PC-9 (cell line): Measurements from ENCODE around the gene OR4S2. TPM values are rescaled to one million over a fixed set of nuclear protein-coding genes. Genes with fewer than 3 reads are reported as not detected.

ENCODE experiments used
- BruUV-seq: library from RNA; stranded (reverse); fragments of 400-500 nt; replicated peaks from 2 replicates; lab custom pipeline; 2021; lab: Mats Ljungman, UMichigan
- CTCF ChIA-PET: fragments of 300-600 bp; sonication (Branson Sonifier 250); formaldehyde crosslinking; loops from one replicate; lab custom pipeline; 2022; ENCODE audit warnings: antibody characterized with exemption; lab: Charles Lee
- POLR2A ChIA-PET: fragments of 300-600 bp; sonication (Branson Sonifier 250); formaldehyde crosslinking; loops from one replicate; lab custom pipeline; 2022; ENCODE audit warnings: antibody characterized with exemption; ENCODE audit not compliant: unreplicated experiment; lab: Charles Lee
- DNase-seq, 2 experiments: peaks; one replicate each; pipeline versions ENCODE4 v3.0.0 to v3.0.0-alpha.2; 2015 to 2022; ENCODE audit warnings: mixed read lengths in 1 of 2
- H2AFZ ChIP-seq: fragments of 200-600 bp; sonication (generic); 2 replicates; pipeline ENCODE4 v1.8.1; 2017; ENCODE audit warnings: antibody characterized with exemption
- H3F3A ChIP-seq: fragments of 200-600 bp; sonication (generic); 2 replicates; pipeline ENCODE4 v1.8.1; 2017; ENCODE audit warnings: antibody characterized with exemption, mild to moderate bottlenecking, low read depth; ENCODE audit not compliant: insufficient read depth
- H3K27ac ChIP-seq: fragments of 200-600 bp; sonication (generic); 2 replicates; pipeline ENCODE4 v1.6.1; 2016; ENCODE audit warnings: mixed run types
- H3K27me3 ChIP-seq: fragments of 200-600 bp; sonication (generic); 2 replicates; pipeline ENCODE4 v1.6.1; 2016; ENCODE audit warnings: low read depth, mixed run types; ENCODE audit not compliant: insufficient read depth
- H3K36me3 ChIP-seq: fragments of 200-600 bp; sonication (generic); 2 replicates; pipeline ENCODE4 v1.6.1; 2016; ENCODE audit warnings: low read depth, mixed run types
- H3K4me1 ChIP-seq: fragments of 200-600 bp; sonication (generic); replicated peaks from 2 replicates; pipeline ENCODE4 v1.6.1; 2016; ENCODE audit warnings: mixed run types; ENCODE audit not compliant: insufficient read depth
- H3K4me2 ChIP-seq: fragments of 200-600 bp; sonication (generic); 2 replicates; pipeline ENCODE4 v1.6.1; 2017; ENCODE audit warnings: mixed run types
- H3K4me3 ChIP-seq: fragments of 200-600 bp; sonication (generic); 2 replicates; pipeline ENCODE4 v1.6.1; 2016; ENCODE audit warnings: mixed run types
- H3K79me2 ChIP-seq: fragments of 200-600 bp; sonication (generic); 2 replicates; pipeline ENCODE4 v1.6.1; 2017; ENCODE audit warnings: low read depth, mixed run types
- H3K9me2 ChIP-seq: fragments of 200-600 bp; sonication (generic); 2 replicates; pipeline ENCODE4 v1.8.1; 2017; ENCODE audit warnings: mild to moderate bottlenecking; ENCODE audit not compliant: insufficient read depth
- H3K9me3 ChIP-seq: fragments of 200-600 bp; sonication (generic); 2 replicates; pipeline ENCODE4 v1.8.1; 2016; ENCODE audit warnings: low read depth; ENCODE audit not compliant: insufficient read depth
- H4K20me1 ChIP-seq: fragments of 200-600 bp; sonication (generic); 2 replicates; pipeline ENCODE4 v1.8.1; 2017; ENCODE audit not compliant: insufficient read depth
- EZH2 ChIP-seq: fragments of 200-600 bp; sonication (generic); IDR thresholded peaks from 2 replicates; pipeline ENCODE4 v1.8.0; 2017; ENCODE audit warnings: antibody characterized with exemption, low read depth
- intact Hi-C: fragments of 100-400 bp; cut with micrococcal nuclease; formaldehyde crosslinking; loops from one replicate; pipeline ENCODE4 v1.10.0; 2022; ENCODE audit not compliant: unreplicated experiment
- total RNA-seq: library from RNA; stranded (reverse); gene quantifications from 2 replicates; pipeline ENCODE4 v1.2.3, GENCODE V29; 2021
- TF ChIP-seq, protein P1 (sequence below): fragments of 200-600 bp; sonication (generic); conservative IDR thresholded peaks from 2 replicates; pipeline ENCODE4 v1.6.1; 2017; ENCODE audit warnings: mixed run types, antibody characterized with exemption, mild to moderate bottlenecking, moderate library complexity

OR4S2 gene
- total RNA-seq, 1 experiment from 2014 or later = not detected

DNA sequence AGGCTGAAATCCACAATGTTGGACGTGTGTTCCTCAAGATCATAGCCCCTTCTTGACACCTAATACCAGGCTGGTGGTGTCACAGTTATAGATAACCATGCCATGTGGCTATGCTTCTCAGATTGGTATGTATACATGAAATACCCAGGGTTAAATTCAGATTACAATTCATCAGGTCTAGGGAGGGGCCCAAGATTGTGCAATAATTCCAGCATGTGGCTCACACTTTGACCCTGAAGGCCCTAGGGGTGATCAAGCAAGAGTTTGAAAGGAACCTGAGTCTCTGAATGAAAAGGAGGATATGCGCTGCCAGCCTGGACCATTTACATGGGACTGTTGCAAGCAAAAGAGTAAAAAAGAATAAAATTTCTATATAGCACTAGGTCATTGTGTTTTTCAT, 21.2 kb downstream of the OR4S2 start:
- no peaks in the 10 kb centered on the region for H3K36me3 ChIP-seq
- ChIA-PET POLR2A (no interaction called here), CTCF (no interaction called here)
- H3F3A ChIP-seq = no peaks in the 10 kb centered on the region
- H3K79me2 ChIP-seq = no peaks in the 10 kb centered on the region
- TF ChIP-seq EZH2 = no peak
- TF ChIP-seq, protein P1, sequence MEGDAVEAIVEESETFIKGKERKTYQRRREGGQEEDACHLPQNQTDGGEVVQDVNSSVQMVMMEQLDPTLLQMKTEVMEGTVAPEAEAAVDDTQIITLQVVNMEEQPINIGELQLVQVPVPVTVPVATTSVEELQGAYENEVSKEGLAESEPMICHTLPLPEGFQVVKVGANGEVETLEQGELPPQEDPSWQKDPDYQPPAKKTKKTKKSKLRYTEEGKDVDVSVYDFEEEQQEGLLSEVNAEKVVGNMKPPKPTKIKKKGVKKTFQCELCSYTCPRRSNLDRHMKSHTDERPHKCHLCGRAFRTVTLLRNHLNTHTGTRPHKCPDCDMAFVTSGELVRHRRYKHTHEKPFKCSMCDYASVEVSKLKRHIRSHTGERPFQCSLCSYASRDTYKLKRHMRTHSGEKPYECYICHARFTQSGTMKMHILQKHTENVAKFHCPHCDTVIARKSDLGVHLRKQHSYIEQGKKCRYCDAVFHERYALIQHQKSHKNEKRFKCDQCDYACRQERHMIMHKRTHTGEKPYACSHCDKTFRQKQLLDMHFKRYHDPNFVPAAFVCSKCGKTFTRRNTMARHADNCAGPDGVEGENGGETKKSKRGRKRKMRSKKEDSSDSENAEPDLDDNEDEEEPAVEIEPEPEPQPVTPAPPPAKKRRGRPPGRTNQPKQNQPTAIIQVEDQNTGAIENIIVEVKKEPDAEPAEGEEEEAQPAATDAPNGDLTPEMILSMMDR = no peak
- H2AFZ ChIP-seq = no peak overlapping the region
- H3K4me3 ChIP-seq = no peak overlapping the region
- H3K27me3 ChIP-seq = no peaks in the 10 kb centered on the region
- intact Hi-C loops = no loop called here
- H3K9me2 ChIP-seq = no peaks in the 10 kb centered on the region
- DNase-seq = no peak
- no peak overlapping the region for H3K27ac ChIP-seq
- no TSS peak for BruUV-seq
- no peaks in the 10 kb centered on the region for H4K20me1 ChIP-seq
- no peaks in the 10 kb centered on the region for H3K4me1 ChIP-seq
- H3K4me2 ChIP-seq = no peak overlapping the region
- H3K9me3 ChIP-seq = no peaks in the 10 kb centered on the region

DNA sequence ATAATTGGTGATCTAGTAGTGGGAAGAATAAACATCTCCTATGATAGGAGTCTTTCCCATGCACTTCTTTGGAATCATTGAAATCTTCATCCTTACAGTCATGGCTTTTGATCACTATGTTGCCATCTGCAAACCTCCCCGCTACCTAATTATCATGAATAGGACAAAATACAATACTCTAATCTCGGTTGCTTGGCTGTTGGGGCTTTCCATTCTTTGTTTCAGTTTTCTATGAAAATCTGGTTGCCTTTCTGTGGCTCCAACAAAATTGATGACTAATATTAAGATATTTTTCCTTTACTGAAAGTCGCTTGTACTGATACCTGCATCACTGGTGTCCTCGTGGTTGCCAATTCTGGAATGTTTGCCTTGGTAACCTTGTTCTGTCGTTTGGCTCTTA, 25.7 kb downstream of the OR4S2 start:
- DNase-seq = no peak
- no peak for TF ChIP-seq EZH2
- TF ChIP-seq, protein P1 = no peak
- intact Hi-C loops = no loop called here
- no peaks in the 10 kb centered on the region for H3K9me2 ChIP-seq
- no peaks in the 10 kb centered on the region for H3K9me3 ChIP-seq
- H3K4me2 ChIP-seq = no peak overlapping the region
- no peak overlapping the region for H2AFZ ChIP-seq
- ChIA-PET CTCF (no interaction called here), POLR2A (no interaction called here)
- no peaks in the 10 kb centered on the region for H3K79me2 ChIP-seq
- no peak overlapping the region for H3K27ac ChIP-seq
- H3K27me3 ChIP-seq = no peaks in the 10 kb centered on the region
- no peak overlapping the region for H3K4me3 ChIP-seq
- BruUV-seq = no TSS peak
- H3F3A ChIP-seq = no peaks in the 10 kb centered on the region
- no peaks in the 10 kb centered on the region for H3K36me3 ChIP-seq
- H4K20me1 ChIP-seq = no peaks in the 10 kb centered on the region
- H3K4me1 ChIP-seq = no peaks in the 10 kb centered on the region

DNA sequence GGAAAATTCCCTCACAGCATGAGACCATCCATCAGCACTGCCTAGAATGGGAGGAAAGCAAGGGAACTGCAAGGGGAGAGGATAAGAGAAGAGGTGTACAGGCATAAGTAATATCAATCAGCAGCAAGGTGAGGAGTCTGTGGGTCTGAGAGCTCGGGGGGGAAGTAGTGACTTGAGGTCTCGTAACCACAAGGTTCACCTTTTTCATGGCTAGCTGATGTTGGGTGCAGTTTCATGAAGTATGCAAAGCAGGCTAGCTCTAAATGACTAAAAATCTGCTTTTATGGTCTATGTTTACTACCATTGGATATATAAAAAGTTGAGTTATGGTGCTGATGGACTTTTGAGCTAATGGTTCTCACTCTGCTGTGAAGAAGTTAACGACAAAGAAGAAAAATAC, 49.7 kb downstream of the OR4S2 start:
- ChIA-PET POLR2A (no interaction called here), CTCF (no interaction called here)
- Histone ChIP-seq H3K79me2 (no peaks in the 10 kb centered on the region), H3K27ac (no peak overlapping the region), H3K36me3 (no peaks in the 10 kb centered on the region), H3K4me1 (no peaks in the 10 kb centered on the region), H3K4me2 (no peak overlapping the region), H3K4me3 (no peak overlapping the region), H3K9me3 (no peaks in the 10 kb centered on the region), H3K27me3 (no peaks in the 10 kb centered on the region), H2AFZ (no peak overlapping the region), H3K9me2 (no peaks in the 10 kb centered on the region), H3F3A (no peaks in the 10 kb centered on the region), H4K20me1 (no peaks in the 10 kb centered on the region)
- TF ChIP-seq, protein P1 = no peak
- no peak for TF ChIP-seq EZH2
- intact Hi-C loops = no loop called here
- DNase-seq = no peak
- no TSS peak for BruUV-seq
